Measurements from ENCODE around the gene DYNC1I2.
A peak's percentile ranks its signal among the peaks of the same experiment; 100 is the strongest.

The DYNC1I2 gene

GRCh38 chr2:171702781-171703556 is 15.7 kb downstream of the DYNC1I2 start:
- TF ChIP-seq ZFX (IDR thresholded peaks at IDR 0.05; ENCODE audit: borderline replicate concordance) (no peak), CTCF (IDR thresholded peaks at IDR 0.05) (no peak)
- H3K27ac ChIP-seq, result no peak overlapping the region

GRCh38 chr2:171703574-171704347 is 16.5 kb downstream of the DYNC1I2 start:
- H3K27ac ChIP-seq, result no peak overlapping the region
- TF ChIP-seq ZFX (IDR thresholded peaks at IDR 0.05; ENCODE audit: borderline replicate concordance) (no peak), CTCF (IDR thresholded peaks at IDR 0.05) (peak; percentile 51)

GRCh38 chr2:171706152-171706803 is 19.0 kb downstream of the DYNC1I2 start:
- TF ChIP-seq ZFX (IDR thresholded peaks at IDR 0.05; ENCODE audit: borderline replicate concordance) (no peak), CTCF (IDR thresholded peaks at IDR 0.05) (peak; percentile 50)
- H3K27ac ChIP-seq, result no peak overlapping the region

GRCh38 chr2:171707752-171708151 is 20.5 kb downstream of the DYNC1I2 start:
- no peak overlapping the region for H3K27ac ChIP-seq
- TF ChIP-seq ZFX (IDR thresholded peaks at IDR 0.05; ENCODE audit: borderline replicate concordance), result no peak
- TF ChIP-seq CTCF (IDR thresholded peaks at IDR 0.05), result no peak

GRCh38 chr2:171709011-171709685 is 21.9 kb downstream of the DYNC1I2 start:
- H3K27ac ChIP-seq, result no peak overlapping the region
- TF ChIP-seq CTCF (IDR thresholded peaks at IDR 0.05) (no peak), ZFX (IDR thresholded peaks at IDR 0.05; ENCODE audit: borderline replicate concordance) (no peak)

- no peak for TF ChIP-seq ZFX (IDR thresholded peaks at IDR 0.05; ENCODE audit: borderline replicate concordance)
- no peak for TF ChIP-seq CTCF (IDR thresholded peaks at IDR 0.05)
- no peak overlapping the region for H3K27ac ChIP-seq
Observed at GRCh38 chr2:171711351-171711750, 24.1 kb downstream of the DYNC1I2 start.

Measured in 22Rv1 (cell line).